GM21576 (cell line): Measurements from ENCODE around the gene OR10J1.
"Not testable (repeated sequence)": the region's sequence is repeated elsewhere in the genome, so short reads cannot be mapped to it uniquely, and the experiment has no call there.

Source experiments
- ATAC-seq: cut with Tn5 transposase; IDR thresholded peaks from one replicate; pipeline ENCODE4 v1.9.1; 2021; ENCODE audit warnings: mild to moderate bottlenecking, moderate library complexity; ENCODE audit not compliant: unreplicated experiment

OR10J1 gene, protein sequence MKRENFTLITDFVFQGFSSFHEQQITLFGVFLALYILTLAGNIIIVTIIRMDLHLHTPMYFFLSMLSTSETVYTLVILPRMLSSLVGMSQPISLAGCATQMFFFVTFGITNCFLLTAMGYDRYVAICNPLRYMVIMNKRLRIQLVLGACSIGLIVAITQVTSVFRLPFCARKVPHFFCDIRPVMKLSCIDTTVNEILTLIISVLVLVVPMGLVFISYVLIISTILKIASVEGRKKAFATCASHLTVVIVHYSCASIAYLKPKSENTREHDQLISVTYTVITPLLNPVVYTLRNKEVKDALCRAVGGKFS

DNA sequence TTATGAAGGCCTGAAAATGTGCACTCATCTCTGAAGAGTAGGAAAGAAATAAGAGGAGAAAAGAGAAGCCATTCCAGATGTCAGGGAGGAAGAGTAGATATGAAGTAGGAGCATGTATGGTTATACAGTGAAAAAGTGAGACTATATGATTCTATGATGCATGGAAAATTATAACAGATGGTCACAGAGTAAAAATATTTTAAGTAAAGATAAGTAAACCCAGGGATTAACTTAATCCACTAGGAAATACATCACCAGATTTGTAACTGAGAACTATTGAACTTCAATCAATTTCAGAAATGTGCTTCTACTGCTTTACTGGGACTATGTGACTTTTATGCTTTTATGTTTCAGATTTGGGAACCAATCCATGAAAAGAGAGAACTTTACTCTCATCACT, at the start of gene OR10J1:
Gene OR10J1, plus strand, starts transcription at position 301 of the 400 bp plus-strand sequence. Its CDS starts 70 bp downstream, at position 371.
- no peak for ATAC-seq

GRCh38 chr1:159406821-159407220, 32.7 kb upstream of the OR10J1 start:
- no peak for ATAC-seq

GRCh38 chr1:159408862-159409400, 30.6 kb upstream of the OR10J1 start:
- no peak for ATAC-seq

DNA sequence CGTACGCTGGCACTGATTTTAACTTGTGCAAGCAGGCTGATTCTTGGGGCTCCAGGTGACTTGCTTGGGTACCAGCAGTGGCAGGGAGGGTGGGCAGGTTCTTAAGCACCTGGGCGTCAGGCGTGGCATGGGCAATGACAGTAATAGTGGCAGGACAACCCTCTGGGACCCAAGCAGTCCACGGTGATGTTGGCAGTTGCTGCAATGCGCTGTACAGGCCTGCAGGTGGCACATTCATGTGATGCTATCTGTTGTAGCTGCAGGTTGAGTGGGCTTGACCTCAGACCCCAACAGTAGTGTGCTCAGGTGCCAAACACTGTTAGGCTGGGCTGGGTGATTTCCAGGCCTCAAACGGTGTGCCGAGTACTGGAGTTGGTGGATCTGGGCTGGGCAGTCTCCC, 17.7 kb upstream of the OR10J1 start:
- ATAC-seq: no peak

GRCh38 chr1:159428536-159428935, 11.0 kb upstream of the OR10J1 start:
- ATAC-seq: no peak

DNA sequence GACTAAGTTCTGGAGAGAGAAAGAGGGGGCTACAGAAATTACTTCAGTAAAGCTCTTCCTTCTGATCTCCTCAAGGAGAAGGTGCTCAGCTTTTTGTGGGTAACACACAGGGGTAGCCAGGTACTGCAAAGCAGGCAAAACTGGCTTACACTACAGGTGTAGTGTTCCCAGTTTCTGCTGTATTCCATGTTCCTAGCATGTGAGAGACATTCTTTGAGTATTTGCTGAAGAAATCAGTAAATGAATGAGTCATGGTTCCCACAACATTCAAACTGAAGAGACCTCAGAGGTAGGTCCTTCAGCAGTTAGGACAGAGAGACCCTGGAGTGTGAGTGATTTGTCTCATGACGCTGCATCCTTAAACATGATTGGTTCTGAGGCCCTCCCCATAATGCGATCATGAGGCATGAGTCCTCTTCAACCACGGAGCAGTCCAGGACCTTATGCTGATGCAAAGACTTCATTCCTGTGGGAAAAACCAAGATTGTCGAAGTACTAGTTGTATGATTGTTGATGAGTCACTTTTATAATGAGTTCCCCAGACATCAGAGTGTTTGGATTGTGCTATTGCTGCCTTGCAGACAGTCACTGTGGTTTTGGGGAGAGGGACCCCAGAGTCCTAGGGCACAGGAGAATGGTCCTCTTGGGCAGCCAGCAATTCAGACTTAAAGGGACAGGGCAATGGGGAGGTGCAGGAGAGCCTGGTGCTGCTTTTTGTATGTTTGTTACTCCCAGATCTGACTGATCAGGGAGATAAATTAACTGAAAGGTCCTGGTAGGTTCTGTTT, 10.3 kb upstream of the OR10J1 start:
- ATAC-seq: no peak

GRCh38 chr1:159430985-159431384, 8.5 kb upstream of the OR10J1 start:
- ATAC-seq: no peak

DNA sequence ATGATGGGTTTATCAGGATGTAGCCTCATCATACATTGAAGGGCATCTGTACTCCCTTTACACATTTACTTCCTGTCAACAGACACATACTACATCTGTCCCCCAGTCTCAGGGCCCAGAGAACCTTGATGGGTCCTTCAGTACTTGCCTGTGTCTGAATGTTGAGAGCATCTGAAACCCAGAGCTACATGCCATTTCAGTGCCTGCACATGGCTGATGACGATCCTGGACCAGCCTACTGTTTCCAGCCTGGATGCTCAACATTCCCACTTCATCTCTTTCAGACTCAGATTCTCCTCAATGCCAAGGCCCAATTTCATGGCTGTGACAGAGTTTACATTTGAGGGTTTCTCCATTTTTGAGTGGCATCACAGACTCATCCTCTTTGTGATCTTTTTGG, 7.6 kb upstream of the OR10J1 start, which contains the start of gene OR10J4:
Gene OR10J4, plus strand, starts transcription at position 301 of the 400 bp plus-strand sequence.
- ATAC-seq: no peak

DNA sequence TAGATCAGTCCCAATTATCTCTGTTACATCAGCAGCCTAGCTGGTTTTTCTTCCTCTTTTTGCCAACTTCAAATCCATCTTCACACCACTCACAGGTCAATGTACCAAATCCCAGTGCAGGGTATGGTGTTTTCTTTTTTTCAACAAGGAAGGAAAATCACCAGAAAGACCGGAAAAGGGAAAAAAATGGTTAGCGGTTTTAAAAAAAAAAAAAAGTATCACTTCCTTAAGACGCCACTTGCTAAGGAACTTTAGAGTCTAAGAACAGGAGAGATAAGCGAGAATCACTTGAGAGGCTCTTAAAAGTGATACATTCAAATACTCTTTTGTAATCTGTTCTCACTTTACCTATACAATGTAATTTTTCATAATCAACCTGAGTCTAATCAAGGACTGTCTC, 3.1 kb upstream of the OR10J1 start:
- ATAC-seq: no peak

GRCh38 chr1:159441360-159441759, 1.8 kb downstream of the OR10J1 start:
- no peak for ATAC-seq

- no peak for ATAC-seq
Observed at GRCh38 chr1:159442428-159442827, 2.9 kb downstream of the OR10J1 start.

DNA sequence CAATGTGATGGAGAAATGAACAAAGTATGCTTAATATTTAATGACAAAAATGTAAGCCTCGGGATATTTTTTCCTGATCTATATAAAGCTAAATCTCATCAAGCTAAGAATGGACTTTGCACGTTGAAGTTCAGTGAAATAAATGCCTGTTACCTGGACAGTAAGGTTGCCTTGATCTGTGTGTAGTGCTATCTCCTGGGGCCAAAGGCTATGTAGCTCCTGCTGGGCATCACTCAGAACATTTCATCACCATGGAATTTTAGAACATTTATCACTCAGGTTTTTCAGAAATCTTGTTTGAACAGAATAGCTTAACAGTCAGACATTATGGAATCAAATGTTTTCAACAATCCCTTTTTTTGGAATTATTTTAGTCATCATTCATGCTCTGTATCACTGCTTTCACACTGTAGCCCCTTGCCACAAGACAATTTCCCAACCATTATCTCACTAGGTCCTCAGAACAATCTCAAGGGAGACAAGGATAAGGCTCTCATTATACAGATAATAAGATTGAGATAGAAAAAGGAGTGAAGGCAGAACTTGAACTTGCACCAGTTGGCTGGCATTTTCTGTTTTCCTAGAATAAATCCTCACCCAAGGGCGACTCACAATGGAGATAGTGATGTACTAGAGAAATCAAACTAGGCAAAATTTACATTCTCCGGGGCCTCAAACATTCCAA, 3.7 kb downstream of the OR10J1 start:
- no peak for ATAC-seq

- no peak for ATAC-seq
Observed at GRCh38 chr1:159444511-159444910, 5.0 kb downstream of the OR10J1 start.

DNA sequence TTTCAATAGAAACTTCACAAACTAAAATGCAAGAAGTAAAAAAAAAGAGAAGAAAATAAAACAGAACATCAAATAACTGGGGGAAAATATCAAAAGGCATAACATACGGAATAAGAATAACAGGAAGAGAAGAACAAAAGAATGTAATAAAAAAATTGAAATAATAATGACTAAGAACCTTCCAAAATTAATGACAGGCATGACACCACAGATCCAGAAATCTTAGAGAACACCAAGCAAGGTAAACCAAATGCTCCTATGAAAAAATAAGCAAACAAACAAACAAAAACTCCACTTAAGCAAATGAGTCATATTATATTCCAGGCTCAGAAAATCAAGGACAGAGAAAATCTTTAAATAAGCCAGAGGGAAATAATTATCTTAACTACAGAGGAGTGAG, 8.7 kb downstream of the OR10J1 start:
- ATAC-seq: no peak

GRCh38 chr1:159449605-159450004, 10.1 kb downstream of the OR10J1 start:
- not testable (repeated sequence) for ATAC-seq

GRCh38 chr1:159459551-159459950, 20.0 kb downstream of the OR10J1 start:
- ATAC-seq: no peak

DNA sequence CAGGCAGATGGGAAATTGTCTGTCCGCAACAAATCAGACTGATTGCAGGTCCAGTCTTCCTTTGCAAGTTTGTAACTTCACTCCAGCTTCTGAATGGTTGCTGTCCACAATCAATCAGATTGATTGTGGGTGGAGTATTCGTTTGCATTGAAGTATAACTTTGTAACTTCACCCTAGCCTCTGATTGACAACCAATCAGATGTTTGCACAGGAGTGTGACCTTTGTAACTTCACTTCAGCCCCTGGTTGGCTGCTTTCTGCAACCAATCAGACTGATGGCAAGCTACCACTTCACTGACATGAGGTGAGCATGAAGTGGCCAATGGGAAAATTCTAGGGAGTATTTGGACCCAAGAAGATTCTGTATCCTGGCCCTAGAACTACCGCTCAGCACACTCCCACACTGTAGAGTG, 25.7 kb downstream of the OR10J1 start:
- ATAC-seq: no peak

DNA sequence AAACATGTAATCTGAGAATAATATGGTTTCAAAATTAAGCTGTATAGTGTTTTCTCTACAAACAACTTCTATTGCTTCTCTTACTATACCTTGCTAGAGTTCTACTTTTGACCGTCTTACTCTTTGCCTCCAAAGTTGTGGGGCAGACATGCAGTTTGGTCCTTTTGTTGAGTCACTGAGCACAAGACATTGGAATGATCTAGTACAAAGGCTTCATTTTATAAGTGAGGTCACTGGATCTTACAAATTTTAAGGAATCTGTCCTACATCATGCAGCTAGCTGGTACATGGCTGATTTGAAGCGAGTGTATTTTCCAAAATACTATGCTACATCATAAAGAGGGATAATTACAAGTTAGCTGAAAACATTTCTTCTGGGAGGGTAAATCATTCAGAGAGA, 28.8 kb downstream of the OR10J1 start:
- no peak for ATAC-seq

DNA sequence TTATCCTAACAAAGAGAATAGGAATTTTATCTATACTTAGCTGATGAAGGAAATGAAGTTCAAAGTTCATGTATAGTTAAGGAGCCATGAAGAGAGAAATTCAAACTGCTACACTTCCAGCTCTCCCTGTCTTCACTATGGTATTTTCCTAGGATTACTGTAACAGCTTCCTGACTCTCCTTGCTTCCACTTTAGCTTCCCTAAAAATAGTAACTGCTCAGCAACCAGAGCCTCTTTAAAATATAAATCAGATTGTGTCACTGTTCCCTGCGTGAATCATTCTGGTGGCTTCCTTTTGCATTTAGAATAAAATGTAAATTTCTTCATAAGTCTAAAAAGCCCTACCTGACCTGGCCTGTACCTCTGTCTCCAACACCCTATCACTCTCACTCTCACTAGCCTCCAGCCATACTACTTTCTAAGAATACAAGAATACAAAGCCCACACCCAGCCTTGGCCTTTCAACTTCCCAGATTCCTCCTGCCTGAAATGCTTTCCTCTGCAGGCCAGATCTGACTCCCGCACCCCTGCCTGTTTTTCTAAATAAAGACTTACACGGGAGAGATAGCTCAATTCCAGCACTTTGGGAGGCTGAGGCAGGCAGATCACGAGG, 30.5 kb downstream of the OR10J1 start:
- no peak for ATAC-seq

DNA sequence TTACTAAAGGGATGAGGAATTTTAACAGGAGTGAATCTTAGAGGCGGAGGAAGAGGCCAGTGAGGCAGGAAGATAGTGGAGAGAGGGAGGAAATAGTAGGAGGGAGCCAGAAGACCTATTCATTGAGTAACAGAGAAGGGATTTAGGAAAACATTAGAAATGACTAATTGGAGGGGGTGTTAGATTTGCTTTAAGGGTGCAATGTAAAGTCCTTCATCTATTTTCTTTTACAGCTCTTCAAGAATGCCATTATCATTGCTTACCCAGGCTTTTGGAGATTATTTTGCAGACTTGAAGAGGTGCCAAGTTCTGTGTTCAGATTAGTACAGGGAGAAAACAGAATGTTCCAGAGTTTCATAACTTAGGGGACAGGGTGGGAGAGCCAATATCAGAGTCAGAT, 33.8 kb downstream of the OR10J1 start:
- ATAC-seq: no peak

- no peak for ATAC-seq
Observed at GRCh38 chr1:159474926-159475325, 35.4 kb downstream of the OR10J1 start.
